Measurements from ENCODE around the gene HOXC6.

HOXC6 gene

GRCh38 chr12:53990311-53991076, 37.7 kb upstream of the HOXC6 start:
- no peak for DNase-seq

- no peak for DNase-seq
These were observed 37.2 kb upstream of the HOXC6 start for GRCh38 chr12:53991077-53991460.

DNA sequence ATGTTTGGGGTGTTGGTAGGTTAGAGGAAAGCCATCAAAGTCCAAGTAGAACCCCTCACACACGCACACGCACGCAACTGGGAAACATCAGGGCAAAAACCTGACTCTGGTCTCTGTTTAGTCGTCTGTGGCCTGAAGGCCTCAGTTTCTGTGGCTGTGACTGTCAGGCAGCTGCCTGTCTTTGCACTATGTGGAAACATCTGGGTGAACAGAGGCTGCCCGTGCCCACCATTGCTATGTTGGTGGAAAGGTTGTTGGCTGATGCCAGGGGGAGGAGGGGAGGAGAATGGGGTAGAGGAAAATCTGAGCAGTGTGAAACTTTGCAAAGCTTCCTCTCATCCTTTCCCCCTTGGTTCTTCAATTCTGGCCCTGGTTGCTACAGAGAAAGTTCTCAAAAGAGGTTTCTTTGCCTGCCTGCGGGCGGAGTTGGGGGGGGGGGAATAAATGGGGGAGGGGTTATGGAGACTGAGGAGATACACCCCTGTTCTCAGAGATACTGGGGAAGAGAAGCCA, 35.8 kb upstream of the HOXC6 start:
- no peak for DNase-seq

DNA sequence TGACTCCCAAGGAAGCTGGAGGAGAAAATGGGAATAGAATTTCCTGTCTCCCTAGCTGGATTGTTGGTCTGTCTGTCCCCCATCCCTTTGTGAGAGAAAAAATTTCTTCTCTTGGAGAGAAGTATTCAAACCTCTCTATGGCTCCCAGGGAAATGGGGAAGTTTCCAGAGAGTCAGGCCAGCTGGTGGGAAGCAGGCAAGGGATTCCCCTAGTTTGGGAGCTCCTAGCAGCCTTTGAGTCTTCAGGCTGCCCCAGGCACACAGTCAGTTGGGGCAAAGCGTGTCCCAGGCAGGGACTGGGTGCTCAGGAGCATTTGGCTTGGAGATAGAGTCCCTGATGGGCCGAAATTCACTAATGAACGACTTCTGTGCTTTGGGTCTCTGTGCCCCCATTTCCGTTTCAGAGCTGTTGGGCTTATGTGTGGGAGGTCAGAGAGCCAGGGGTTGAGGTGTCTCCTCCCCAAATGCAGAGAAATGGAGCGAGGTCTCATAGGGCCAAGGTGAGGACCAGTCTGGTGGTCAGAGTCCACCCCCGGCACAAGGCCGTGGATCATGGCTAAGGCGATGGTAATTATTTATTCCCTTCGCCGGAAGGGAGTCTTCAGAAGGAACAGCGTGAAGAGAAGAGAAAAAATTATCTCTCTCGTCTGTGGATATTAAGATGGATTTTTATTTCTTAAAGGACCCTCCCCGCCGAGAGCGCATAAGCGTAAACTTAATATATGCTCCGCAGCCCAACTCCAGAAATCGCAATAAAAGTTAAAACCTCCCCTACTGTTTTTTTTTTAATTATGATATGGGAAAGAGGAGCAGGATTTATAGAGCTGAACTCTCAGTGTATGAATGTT, 34.9 kb upstream of the HOXC6 start:
- DNase-seq = no peak

- no peak for DNase-seq
These were observed 34.3 kb upstream of the HOXC6 start for GRCh38 chr12:53994009-53994263.

- DNase-seq = no peak
These were observed 33.8 kb upstream of the HOXC6 start for GRCh38 chr12:53994264-53995001.

DNA sequence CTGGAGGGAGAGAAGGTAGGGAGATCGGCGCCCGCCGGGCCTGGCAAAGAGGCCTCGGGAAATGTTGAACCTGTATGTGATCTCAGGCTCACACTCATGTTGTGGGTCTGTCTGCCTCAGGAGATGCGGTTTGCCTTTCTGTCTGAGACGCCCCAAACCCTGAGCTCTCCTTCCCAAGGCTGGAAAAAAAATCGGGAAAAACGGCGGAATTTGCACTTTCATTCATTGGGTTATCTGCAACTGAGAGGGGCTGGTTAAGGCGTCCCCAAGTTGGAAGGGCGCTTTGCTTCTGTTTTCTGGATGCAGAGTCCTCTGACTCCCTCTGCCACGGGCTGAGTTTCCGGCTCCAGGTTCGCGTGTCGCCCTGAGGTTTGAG, 33.2 kb upstream of the HOXC6 start:
- no peak for DNase-seq

- DNase-seq = peak; percentile 40
These were observed 32.6 kb upstream of the HOXC6 start for GRCh38 chr12:53995378-53996239.

DNA sequence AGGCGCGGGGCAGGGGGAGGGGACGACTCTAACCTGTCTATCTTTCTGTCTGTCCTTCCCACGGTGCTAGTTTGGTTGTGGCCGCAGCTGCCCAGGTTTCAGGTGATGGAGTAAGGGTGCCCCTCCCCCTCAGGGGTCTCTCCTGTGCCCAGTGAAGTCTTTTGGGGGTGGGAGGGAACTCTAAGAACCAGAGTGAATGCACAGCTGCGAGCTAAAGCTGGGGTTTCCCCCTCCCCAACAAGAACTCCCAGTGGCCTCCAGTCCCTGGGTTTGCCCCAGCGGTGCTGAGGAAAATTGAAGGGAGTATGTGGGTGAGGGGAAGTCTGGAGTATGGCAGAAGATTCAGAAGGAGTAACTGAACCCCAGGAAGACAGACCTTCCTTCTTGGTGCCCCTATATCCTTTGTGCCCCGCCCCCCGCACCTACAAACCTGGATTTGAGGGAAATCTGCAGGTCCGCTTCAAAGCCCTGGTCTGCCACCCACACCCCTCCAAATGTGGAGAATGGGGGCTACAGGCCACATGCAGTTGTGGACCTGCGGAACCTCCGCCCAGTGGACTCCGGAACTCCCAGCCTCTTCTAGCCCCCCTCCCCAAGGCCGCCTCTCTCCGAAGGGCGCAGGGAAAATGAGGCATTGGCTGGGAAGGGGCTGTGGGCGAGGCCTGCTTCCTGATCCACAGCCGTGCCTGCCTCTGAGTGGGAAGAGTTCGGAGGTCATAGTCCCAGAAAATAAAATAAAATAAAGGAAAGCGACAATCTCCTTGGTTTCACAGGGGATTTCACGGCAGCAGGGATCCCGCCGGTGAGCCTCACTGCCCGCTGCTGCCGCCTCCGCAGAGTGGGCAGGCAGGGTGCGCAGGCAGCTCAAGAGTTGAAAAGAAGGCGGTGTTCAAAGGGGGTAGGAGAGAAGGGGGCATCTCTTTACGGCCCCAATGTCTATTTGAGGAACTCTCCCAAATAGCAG, 31.7 kb upstream of the HOXC6 start:
- DNase-seq = no peak

DNA sequence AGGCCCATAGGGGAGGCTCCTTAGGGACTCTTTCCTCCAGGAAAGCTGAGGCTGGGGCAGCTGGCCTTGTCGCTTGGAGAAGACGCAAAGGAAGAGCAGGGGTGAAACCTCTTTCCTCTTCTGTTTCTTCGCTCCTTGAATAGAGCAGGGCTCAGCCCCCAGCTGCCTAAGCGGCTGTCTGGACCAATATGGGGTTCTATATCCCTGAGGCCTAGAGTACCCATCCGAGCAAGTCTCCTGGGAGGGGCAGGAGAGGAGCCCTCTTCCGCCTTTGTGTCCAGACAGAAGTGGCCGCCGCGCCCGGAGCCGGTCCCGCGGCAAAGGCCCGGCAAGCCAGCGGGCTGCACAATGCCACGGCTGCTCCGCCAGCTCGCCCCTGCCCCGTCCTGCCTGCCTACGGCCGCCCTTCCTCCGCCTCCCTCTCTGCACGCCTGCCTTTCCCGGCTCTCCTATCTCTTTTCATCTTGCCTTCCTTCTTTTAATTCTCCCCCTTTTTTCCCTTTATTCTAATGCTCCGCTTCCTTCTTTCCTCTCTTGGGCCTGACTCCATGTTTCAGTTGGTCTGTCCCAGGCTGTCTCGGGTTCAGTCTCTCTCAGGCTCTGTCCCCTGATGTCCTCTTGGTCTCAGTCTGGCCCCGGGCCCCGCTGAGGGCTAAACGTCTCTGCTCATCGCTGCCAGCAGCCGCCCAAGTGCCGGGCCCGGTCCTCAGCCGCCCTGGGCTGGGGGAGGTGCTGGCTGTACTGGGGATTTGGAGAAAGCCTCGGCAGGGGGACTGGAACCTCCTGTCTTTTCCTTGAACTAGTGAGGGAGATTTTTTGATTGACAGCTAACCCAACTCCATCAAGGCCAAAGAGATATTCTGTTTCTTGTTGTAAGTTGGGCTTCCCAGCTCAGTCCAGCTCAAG, 30.8 kb upstream of the HOXC6 start:
- no peak for DNase-seq

GRCh38 chr12:53998110-53998899, 29.9 kb upstream of the HOXC6 start:
- no peak for DNase-seq

DNA sequence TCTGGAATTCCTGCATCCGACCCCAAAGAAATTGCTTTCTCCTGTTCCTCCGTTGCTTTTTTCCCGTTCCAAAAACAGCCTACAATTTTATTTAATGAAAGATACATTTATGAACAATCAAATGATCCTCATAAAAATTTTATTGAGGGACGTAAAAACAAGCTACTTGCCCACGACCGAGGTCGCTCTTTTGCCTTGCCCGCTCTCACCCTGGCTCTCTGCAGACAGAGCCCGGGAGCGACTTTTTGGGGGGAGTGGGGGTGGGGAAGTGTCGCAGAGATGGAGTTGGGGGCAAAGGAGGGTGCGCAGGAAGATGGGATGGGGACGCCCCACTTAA, 29.4 kb upstream of the HOXC6 start:
- no peak for DNase-seq

GRCh38 chr12:53999559-54000115, 28.6 kb upstream of the HOXC6 start:
- peak; percentile 58 for DNase-seq

DNA sequence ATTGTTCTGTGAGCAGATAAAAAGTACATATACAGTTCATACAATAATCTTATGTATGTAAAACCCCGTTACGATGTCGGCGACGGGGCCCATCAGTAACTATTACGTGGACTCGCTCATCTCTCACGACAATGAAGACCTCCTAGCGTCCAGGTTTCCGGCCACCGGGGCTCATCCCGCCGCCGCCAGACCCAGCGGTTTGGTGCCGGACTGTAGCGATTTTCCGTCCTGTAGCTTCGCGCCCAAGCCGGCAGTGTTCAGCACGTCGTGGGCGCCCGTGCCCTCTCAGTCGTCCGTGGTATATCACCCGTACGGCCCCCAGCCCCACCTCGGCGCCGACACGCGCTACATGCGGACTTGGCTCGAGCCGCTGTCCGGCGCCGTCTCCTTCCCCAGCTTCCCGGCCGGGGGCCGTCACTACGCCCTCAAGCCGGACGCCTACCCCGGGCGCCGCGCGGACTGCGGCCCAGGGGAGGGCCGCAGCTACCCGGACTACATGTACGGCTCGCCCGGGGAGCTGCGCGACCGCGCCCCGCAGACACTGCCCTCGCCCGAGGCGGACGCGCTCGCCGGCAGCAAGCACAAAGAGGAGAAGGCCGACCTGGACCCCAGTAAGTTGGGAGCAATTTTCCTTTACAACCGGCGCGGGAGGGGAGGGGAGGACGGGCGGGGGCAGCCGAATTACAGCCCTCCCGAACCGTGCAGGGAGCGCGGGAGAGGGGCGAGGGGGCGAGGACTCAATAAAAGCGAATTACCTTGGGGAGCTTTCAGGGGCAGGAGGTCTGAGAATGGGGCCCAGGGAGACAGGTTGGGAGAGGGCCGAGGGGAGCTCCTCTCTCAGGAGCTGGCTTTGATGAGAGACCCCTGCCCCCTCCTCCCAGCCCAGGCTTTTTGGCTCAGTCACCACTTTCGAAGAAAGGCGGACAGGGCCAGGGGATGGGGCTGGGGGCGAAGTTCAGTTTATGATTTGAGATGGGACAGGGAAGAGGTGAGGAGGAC, 27.8 kb upstream of the HOXC6 start, which contains the start of gene HOXC9:
HOXC9 (plus strand) TSS at position 46 of the 999 bp plus-strand sequence; CDS start at position 74, 28 bp downstream.
- DNase-seq = no peak

DNA sequence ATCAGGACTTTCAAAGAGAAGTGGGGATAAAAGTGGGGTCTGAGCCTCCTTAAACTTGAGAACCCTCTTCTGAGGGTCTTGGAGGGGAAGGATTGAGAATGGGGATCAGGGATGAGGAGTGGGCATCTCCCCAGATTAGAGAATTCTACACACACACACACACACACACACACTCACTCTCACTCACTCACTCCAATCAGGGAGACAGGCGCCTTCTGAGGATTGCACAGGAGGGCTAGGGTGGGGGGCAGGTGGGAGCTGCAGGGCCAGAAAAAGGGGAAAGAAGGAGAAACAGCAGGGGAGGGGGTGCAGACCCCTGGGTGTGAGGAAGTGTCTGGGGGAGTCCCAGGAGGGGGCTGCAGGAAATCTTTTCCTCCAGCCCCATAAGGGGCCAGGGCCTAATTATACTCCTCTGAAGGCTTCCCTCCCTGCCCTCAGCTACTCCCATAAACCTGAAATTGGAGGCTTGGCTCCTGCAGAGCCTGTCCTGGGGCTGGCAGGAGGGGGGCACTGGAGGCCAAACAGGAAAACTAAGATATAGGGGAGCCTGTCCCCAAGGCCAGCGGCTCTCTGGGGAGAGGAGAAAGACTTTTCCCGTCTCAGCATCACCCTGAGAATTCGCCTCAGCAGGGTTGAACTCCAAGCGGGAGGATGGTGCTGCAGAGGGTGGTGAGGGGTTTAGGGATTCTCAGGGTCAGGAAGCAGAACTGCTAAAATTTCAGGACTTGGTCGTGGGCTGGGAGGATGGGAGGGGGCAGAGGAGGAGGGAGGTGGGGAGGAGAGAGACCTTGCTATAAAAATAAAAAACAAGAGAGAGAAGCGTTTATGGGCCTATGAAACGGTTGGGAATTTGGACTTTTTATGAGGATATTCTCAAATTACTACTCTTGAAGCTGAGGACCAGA, 26.7 kb upstream of the HOXC6 start:
- DNase-seq = no peak

- no peak for DNase-seq
These were observed 25.8 kb upstream of the HOXC6 start for GRCh38 chr12:54002278-54002914.

Data from NCI-H1105 treated with DMSO at 0.1 percent for 48 hours (cell line).